HCT116 (cell line): Measurements from ENCODE around the gene LRIF1. TPM values are rescaled to one million over a fixed set of nuclear protein-coding genes. Genes with fewer than 3 reads are reported as not detected.

Experiments used
- ATAC-seq: fragments of 200-7000 bp; cut with Tn5 transposase; 2 replicates; pipeline ENCODE4 v1.9.1; 2020; ENCODE audit warnings: mild to moderate bottlenecking, moderate library complexity
- BruUV-seq: library from RNA; stranded (reverse); fragments of 400-500 nt; replicated peaks from 2 replicates; lab custom pipeline; 2021; lab: Mats Ljungman, UMichigan
- CTCF ChIA-PET: fragments of 300-600 bp; sonication (Branson Sonifier 250); formaldehyde crosslinking; loops from one replicate; lab custom pipeline; 2021; ENCODE audit warnings: antibody characterized with exemption; lab: Charles Lee
- POLR2A ChIA-PET: fragments of 300-600, 350-600 bp; sonication (Branson Sonifier 250); formaldehyde crosslinking; loops from one replicate; lab custom pipeline; 2021; ENCODE audit warnings: antibody characterized with exemption; lab: Charles Lee
- RAD21 ChIA-PET, 2 experiments: fragments of 300-600 bp; sonication (Branson Sonifier 250); formaldehyde crosslinking; loops; one replicate each; lab custom pipeline; 2023; ENCODE audit warnings: low total read pairs in 2 of 2; ENCODE audit not compliant: uncharacterized antibody in 2 of 2, unreplicated experiment in 2 of 2, low non-redundant PET in 1 of 2; lab: Charles Lee
- DNase-seq: peaks from one replicate; pipeline ENCODE4 v3.0.0-alpha.2; 2010; ENCODE audit warnings: low read depth, low spot score
- H2AFZ ChIP-seq: fragments of 200-600 bp; shearing (Covaris generic), sonication (generic); 2 replicates; pipeline ENCODE4 v1.6.1; 2017; ENCODE audit warnings: low read depth, mixed run types, mixed read lengths, antibody characterized with exemption, low read length; ENCODE audit not compliant: poor library complexity, severe bottlenecking
- H3K27ac ChIP-seq: 2 replicates; pipeline ENCODE4 v1.5.1; 2012; ENCODE audit warnings: low read depth, low read length
- H3K27me3 ChIP-seq: fragments of 200-600 bp; sonication (generic); 2 replicates; pipeline ENCODE4 v1.6.1; 2016; ENCODE audit warnings: mixed run types, low read length, mixed read lengths; ENCODE audit not compliant: insufficient read depth
- H3K36me3 ChIP-seq, 2 experiments: fragments of 200-500 bp in 1 of 2; fragments of 200-600 bp in 1 of 2; sonication (Bioruptor generic) in 1 of 2; sonication (generic) in 1 of 2; 2 replicates each; pipeline versions ENCODE4 v1.5.1 to v1.6.1; 2014 to 2016; ENCODE audit warnings: low read length in 2 of 2, inconsistent platforms in 1 of 2, mixed read lengths in 1 of 2, mixed run types in 1 of 2; ENCODE audit not compliant: insufficient read depth in 2 of 2, control insufficient read depth in 1 of 2
- H3K4me1 ChIP-seq, 2 experiments: fragments of 200-600 bp in 1 of 2; sonication (generic) in 1 of 2; 2 replicates each; pipeline versions ENCODE4 v1.5.1 to v1.6.1; 2012 to 2017; ENCODE audit warnings: low read length in 2 of 2, inconsistent platforms in 1 of 2, mild to moderate bottlenecking in 1 of 2, mixed read lengths in 1 of 2, mixed run types in 1 of 2, moderate library complexity in 1 of 2; ENCODE audit not compliant: insufficient read depth in 2 of 2, control insufficient read depth in 1 of 2
- H3K4me2 ChIP-seq: fragments of 200-600 bp; sonication (generic); 2 replicates; pipeline ENCODE4 v1.6.1; 2017; ENCODE audit warnings: mixed run types, low read length, mixed read lengths
- H3K4me3 ChIP-seq, 2 experiments: fragments of 200-600 bp in 1 of 2; sonication (generic) in 1 of 2; replicated peaks in 1 of 2; 2 replicates each; pipeline ENCODE4 v1.5.1; 2011 to 2016; ENCODE audit warnings: low read length in 2 of 2, control low read depth in 1 of 2, low read depth in 1 of 2, mild to moderate bottlenecking in 1 of 2, mixed read lengths in 1 of 2, mixed run types in 1 of 2
- H3K79me2 ChIP-seq: fragments of 200-600 bp; sonication (generic); 2 replicates; pipeline ENCODE4 v1.6.1; 2017; ENCODE audit warnings: mild to moderate bottlenecking, mixed run types, low read length, moderate library complexity, mixed read lengths; ENCODE audit not compliant: insufficient read depth
- H3K9ac ChIP-seq: fragments of 200-600 bp; sonication (generic); 2 replicates; pipeline ENCODE4 v1.6.1; 2016; ENCODE audit warnings: low read length, mixed read lengths
- H3K9me2 ChIP-seq: fragments of 200-600 bp; sonication (generic), shearing (Covaris generic); 2 replicates; pipeline ENCODE4 v1.6.1; 2017; ENCODE audit warnings: mixed run types, mild to moderate bottlenecking, moderate library complexity; ENCODE audit not compliant: insufficient read depth
- H3K9me3 ChIP-seq, 2 experiments: fragments of 200-500 bp in 1 of 2; fragments of 200-600 bp in 1 of 2; sonication (Bioruptor generic) in 1 of 2; sonication (generic) in 1 of 2; 2 replicates each; pipeline ENCODE4 v1.6.1; 2014 to 2017; ENCODE audit warnings: low read length in 2 of 2, mixed read lengths in 2 of 2, inconsistent platforms in 1 of 2, low read depth in 1 of 2, mild to moderate bottlenecking in 1 of 2, mixed run types in 1 of 2, moderate library complexity in 1 of 2; ENCODE audit not compliant: control insufficient read depth in 1 of 2, insufficient read depth in 1 of 2
- H4K20me1 ChIP-seq: fragments of 200-600 bp; sonication (generic), shearing (Covaris generic); 2 replicates; pipeline ENCODE4 v1.6.1; 2017; ENCODE audit warnings: mixed run types, mild to moderate bottlenecking, moderate library complexity; ENCODE audit not compliant: insufficient read depth
- ATF3 ChIP-seq: IDR thresholded peaks from 2 replicates; pipeline ENCODE4 v1.6.1; 2012
- CEBPB ChIP-seq: IDR thresholded peaks from 2 replicates; pipeline ENCODE4 v1.6.1; 2012; ENCODE audit warnings: low read depth
- EGR1 ChIP-seq: IDR thresholded peaks from 2 replicates; pipeline ENCODE4 v1.6.1; 2012; ENCODE audit warnings: low read depth
- ELF1 ChIP-seq: IDR thresholded peaks from 2 replicates; pipeline ENCODE4 v1.6.1; 2012; ENCODE audit warnings: low read depth, borderline replicate concordance
- EZH2 ChIP-seq: fragments of 200-600 bp; sonication (generic); IDR thresholded peaks from 2 replicates; pipeline ENCODE4 v1.6.1; 2017; ENCODE audit warnings: antibody characterized with exemption, mixed run types
- EZH2phosphoT487 ChIP-seq: fragments of 200-600 bp; IDR thresholded peaks from 2 replicates; pipeline ENCODE4 v1.6.1; 2018; ENCODE audit warnings: antibody characterized with exemption, borderline replicate concordance
- JUND ChIP-seq: IDR thresholded peaks from 2 replicates; pipeline ENCODE4 v1.6.1; 2012
- MAX ChIP-seq: IDR thresholded peaks from 2 replicates; pipeline ENCODE4 v1.6.1; 2012
- POLR2A ChIP-seq: IDR thresholded peaks from 2 replicates; pipeline ENCODE4 v1.7.0; 2011; ENCODE audit warnings: borderline replicate concordance; ENCODE audit not compliant: insufficient read depth, insufficient read length; ENCODE audit errors: extremely low read depth
- SIN3A ChIP-seq: IDR thresholded peaks from 2 replicates; pipeline ENCODE4 v1.6.1; 2012; ENCODE audit warnings: low read depth
- SP1 ChIP-seq: IDR thresholded peaks from 2 replicates; pipeline ENCODE4 v1.6.1; 2012; ENCODE audit warnings: low read depth
- SRF ChIP-seq: IDR thresholded peaks from 2 replicates; pipeline ENCODE4 v1.6.1; 2012; ENCODE audit warnings: low read depth
- TCF7L2 ChIP-seq: IDR thresholded peaks from 2 replicates; pipeline ENCODE4 v1.7.0; 2011; ENCODE audit warnings: borderline replicate concordance, inconsistent platforms; ENCODE audit not compliant: insufficient read depth, insufficient read length; ENCODE audit errors: extremely low read depth
- ZFX ChIP-seq: fragments of 450-650 bp; IDR thresholded peaks from 2 replicates; pipeline ENCODE4 v1.6.1; 2017
- ZNF274 ChIP-seq: fragments of 200-500 bp; sonication (Bioruptor generic); IDR thresholded peaks from 2 replicates; pipeline ENCODE4 v1.6.1; 2014; ENCODE audit warnings: mild to moderate bottlenecking, low read depth, low read length, inconsistent platforms
- intact Hi-C: fragments of 100-400 bp; cut with micrococcal nuclease; formaldehyde crosslinking; loops from 2 replicates; pipeline ENCODE4 v1.10.0; 2022
- total RNA-seq: library from RNA; stranded (reverse); gene quantifications from one replicate; pipeline ENCODE4 v1.2.1, GENCODE V29; 2021; ENCODE audit not compliant: unreplicated experiment
- TF ChIP-seq, protein P1 (sequence below): IDR thresholded peaks from 2 replicates; pipeline ENCODE4 v1.6.1; 2012; ENCODE audit warnings: low read depth
- TF ChIP-seq, protein P2 (sequence below): IDR thresholded peaks from 2 replicates; pipeline ENCODE4 v1.6.1; 2011; ENCODE audit warnings: mild to moderate bottlenecking, low read length, moderate library complexity; ENCODE audit not compliant: insufficient replicate concordance; ENCODE audit errors: extremely low read depth

The LRIF1 gene
- total RNA-seq, 1 experiment from 2014 or later = 21.8 TPM

- no peaks in the 10 kb centered on the region for H3K4me1 ChIP-seq
- no peaks in the 10 kb centered on the region for H4K20me1 ChIP-seq
- H3K4me2 ChIP-seq = no peak overlapping the region
- ChIA-PET RAD21 (no interaction called here), POLR2A (no interaction called here), CTCF (no interaction called here)
- H3K27ac ChIP-seq = no peak overlapping the region
- no peaks in the 10 kb centered on the region for H3K9me3 ChIP-seq
- DNase-seq (no peak), ATAC-seq (no peak)
- no peak for TF ChIP-seq SP1
- no peak for TF ChIP-seq EZH2
- TF ChIP-seq SIN3A = no peak
- no peak for TF ChIP-seq CEBPB
- TF ChIP-seq TCF7L2 = no peak
- TF ChIP-seq JUND = no peak
- TF ChIP-seq, protein P1, sequence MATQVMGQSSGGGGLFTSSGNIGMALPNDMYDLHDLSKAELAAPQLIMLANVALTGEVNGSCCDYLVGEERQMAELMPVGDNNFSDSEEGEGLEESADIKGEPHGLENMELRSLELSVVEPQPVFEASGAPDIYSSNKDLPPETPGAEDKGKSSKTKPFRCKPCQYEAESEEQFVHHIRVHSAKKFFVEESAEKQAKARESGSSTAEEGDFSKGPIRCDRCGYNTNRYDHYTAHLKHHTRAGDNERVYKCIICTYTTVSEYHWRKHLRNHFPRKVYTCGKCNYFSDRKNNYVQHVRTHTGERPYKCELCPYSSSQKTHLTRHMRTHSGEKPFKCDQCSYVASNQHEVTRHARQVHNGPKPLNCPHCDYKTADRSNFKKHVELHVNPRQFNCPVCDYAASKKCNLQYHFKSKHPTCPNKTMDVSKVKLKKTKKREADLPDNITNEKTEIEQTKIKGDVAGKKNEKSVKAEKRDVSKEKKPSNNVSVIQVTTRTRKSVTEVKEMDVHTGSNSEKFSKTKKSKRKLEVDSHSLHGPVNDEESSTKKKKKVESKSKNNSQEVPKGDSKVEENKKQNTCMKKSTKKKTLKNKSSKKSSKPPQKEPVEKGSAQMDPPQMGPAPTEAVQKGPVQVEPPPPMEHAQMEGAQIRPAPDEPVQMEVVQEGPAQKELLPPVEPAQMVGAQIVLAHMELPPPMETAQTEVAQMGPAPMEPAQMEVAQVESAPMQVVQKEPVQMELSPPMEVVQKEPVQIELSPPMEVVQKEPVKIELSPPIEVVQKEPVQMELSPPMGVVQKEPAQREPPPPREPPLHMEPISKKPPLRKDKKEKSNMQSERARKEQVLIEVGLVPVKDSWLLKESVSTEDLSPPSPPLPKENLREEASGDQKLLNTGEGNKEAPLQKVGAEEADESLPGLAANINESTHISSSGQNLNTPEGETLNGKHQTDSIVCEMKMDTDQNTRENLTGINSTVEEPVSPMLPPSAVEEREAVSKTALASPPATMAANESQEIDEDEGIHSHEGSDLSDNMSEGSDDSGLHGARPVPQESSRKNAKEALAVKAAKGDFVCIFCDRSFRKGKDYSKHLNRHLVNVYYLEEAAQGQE = no peak
- TF ChIP-seq, protein P2, sequence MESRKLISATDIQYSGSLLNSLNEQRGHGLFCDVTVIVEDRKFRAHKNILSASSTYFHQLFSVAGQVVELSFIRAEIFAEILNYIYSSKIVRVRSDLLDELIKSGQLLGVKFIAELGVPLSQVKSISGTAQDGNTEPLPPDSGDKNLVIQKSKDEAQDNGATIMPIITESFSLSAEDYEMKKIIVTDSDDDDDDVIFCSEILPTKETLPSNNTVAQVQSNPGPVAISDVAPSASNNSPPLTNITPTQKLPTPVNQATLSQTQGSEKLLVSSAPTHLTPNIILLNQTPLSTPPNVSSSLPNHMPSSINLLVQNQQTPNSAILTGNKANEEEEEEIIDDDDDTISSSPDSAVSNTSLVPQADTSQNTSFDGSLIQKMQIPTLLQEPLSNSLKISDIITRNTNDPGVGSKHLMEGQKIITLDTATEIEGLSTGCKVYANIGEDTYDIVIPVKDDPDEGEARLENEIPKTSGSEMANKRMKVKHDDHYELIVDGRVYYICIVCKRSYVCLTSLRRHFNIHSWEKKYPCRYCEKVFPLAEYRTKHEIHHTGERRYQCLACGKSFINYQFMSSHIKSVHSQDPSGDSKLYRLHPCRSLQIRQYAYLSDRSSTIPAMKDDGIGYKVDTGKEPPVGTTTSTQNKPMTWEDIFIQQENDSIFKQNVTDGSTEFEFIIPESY = no peak
- TF ChIP-seq EZH2phosphoT487 = no peak
- no peak for TF ChIP-seq POLR2A
- no peak for TF ChIP-seq EGR1
- TF ChIP-seq ZFX = no peak
- TF ChIP-seq SRF = no peak
- no peak for TF ChIP-seq ATF3
- TF ChIP-seq ZNF274 = no peak
- TF ChIP-seq ELF1 = no peak
- no peak for TF ChIP-seq MAX
- intact Hi-C loops = no loop called here
- BruUV-seq = no TSS peak
- H3K79me2 ChIP-seq = no peaks in the 10 kb centered on the region
- H3K27me3 ChIP-seq = peaks cover 20% of the 10 kb centered on the region
- no peak overlapping the region for H3K9ac ChIP-seq
- no peak overlapping the region for H2AFZ ChIP-seq
- H3K9me2 ChIP-seq = no peaks in the 10 kb centered on the region
- no peaks in the 10 kb centered on the region for H3K36me3 ChIP-seq
- H3K4me3 ChIP-seq = no peak overlapping the region
These were observed 22.7 kb upstream of the LRIF1 start for GRCh38 chr1:110986407-110986891.
